OCI-LY1 (cell line): Measurements from ENCODE around the gene RCAN1.

Experiments
- CTCF ChIP-seq: fragments of 200-600 bp; sonication (generic), shearing (Covaris generic); IDR thresholded peaks from 2 replicates; pipeline ENCODE4 v1.5.1; 2017; ENCODE audit warnings: mild to moderate bottlenecking, antibody characterized with exemption, low read length, moderate library complexity, mixed read lengths
- EZH2 ChIP-seq: fragments of 200-600 bp; sonication (generic), shearing (Covaris generic); IDR thresholded peaks from 2 replicates; pipeline ENCODE4 v1.8.0; 2017; ENCODE audit warnings: borderline replicate concordance, mixed run types, mild to moderate bottlenecking, antibody characterized with exemption, low read length, moderate library complexity, mixed read lengths

DNA sequence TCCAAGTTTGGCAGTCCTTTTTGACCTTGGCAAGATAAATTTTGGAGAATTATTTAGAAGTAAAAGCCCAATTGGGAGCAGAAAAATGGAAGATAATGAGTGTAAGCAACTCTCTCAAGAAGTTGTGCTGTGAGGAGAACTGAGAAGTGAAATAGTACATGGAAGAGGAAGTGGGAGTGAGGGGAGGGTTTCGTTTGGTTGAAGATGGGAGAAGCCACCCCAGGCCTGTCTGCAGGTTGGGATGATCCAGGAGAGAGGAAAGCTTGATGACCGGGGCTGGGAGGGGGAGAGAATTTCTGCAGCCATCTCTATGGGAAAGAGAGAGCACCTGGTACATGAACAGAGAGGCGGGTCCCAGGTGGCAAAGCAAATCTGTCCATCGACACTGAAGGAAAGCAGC, 8.6 kb upstream of the RCAN1 start:
- TF ChIP-seq CTCF (no peak), EZH2 (no peak)
